Testis (tissue), 2 donors: ENCODE measurements around the gene CLK3.

Source experiments
- POLR2A ChIP-seq: fragments of 450-650 bp; IDR thresholded peaks from one replicate; pipeline ENCODE4 v1.6.1; 2017; ENCODE audit warnings: antibody characterized with exemption, mild to moderate bottlenecking, moderate library complexity
- TF ChIP-seq, protein P1 (sequence below), 3 experiments: fragments of 450-650 bp in 2 of 3; fragments of 200-600 bp in 1 of 3; sonication (generic) in 1 of 3; IDR thresholded peaks; one replicate each; pipeline ENCODE4 v1.5.1; 2016 to 2019; ENCODE audit warnings: antibody characterized with exemption in 3 of 3, mild to moderate bottlenecking in 2 of 3, moderate library complexity in 1 of 3

DNA sequence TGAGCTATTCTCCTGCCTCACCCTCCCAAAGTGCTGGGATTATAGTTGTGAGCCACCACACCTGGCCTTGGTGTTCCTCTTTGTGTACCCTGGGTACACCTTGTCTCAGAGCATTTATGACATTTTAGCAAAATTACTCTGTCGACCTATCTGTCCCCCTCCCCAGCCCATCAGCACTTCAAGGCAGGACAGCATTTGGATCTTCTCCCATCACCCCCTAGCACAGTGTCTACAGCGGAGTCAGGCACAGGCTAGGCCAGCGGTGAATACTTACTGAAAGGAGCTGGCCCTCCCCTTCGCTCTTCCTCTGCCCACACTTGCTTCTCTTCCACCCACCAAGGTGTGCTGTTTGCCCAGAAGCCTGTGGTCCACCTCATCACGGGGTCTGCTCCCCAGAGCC lies 20.4 kb upstream of the CLK3 start:
- TF ChIP-seq, protein P1, sequence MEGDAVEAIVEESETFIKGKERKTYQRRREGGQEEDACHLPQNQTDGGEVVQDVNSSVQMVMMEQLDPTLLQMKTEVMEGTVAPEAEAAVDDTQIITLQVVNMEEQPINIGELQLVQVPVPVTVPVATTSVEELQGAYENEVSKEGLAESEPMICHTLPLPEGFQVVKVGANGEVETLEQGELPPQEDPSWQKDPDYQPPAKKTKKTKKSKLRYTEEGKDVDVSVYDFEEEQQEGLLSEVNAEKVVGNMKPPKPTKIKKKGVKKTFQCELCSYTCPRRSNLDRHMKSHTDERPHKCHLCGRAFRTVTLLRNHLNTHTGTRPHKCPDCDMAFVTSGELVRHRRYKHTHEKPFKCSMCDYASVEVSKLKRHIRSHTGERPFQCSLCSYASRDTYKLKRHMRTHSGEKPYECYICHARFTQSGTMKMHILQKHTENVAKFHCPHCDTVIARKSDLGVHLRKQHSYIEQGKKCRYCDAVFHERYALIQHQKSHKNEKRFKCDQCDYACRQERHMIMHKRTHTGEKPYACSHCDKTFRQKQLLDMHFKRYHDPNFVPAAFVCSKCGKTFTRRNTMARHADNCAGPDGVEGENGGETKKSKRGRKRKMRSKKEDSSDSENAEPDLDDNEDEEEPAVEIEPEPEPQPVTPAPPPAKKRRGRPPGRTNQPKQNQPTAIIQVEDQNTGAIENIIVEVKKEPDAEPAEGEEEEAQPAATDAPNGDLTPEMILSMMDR (IDR thresholded peaks at IDR 0.05), result no peak
- no peak for TF ChIP-seq POLR2A
